Umbilical cord (tissue), 2 donors: ENCODE data around the gene REXO1. TPM values are rescaled to one million over a fixed set of nuclear protein-coding genes. Genes with fewer than 3 reads are reported as not detected.

ENCODE experiments used
- DNase-seq: peaks from one replicate; pipeline ENCODE4 v3.0.0-alpha.2; 2015; ENCODE audit warnings: low spot score
- total RNA-seq: library from RNA; depleted of rRNA; stranded (reverse); fragments of >200 nt; gene quantifications from one replicate; pipeline ENCODE4 v1.2.3, GENCODE V29; 2014; ENCODE audit warnings: low replicate concordance; ENCODE audit not compliant: insufficient read depth

The REXO1 gene
- total RNA-seq, 1 donor from 2014 or later, result 3.1 TPM

GRCh38 chr19:1767464-1767933 lies 80.8 kb downstream of the REXO1 start:
- DNase-seq, result peak; percentile 38

GRCh38 chr19:1766800-1767352 lies 81.4 kb downstream of the REXO1 start:
- DNase-seq, result no peak

- no peak for DNase-seq
These were observed 82.1 kb downstream of the REXO1 start for GRCh38 chr19:1765904-1766799.

Other genes with a start within 250 kb of the REXO1 start
- gene UQCR11, start 243.0 kb downstream of the REXO1 start, total RNA-seq, result 86.2 TPM
- gene TCF3, start 195.9 kb downstream of the REXO1 start, total RNA-seq, result 18.5 TPM
- 0.48 TPM for gene ONECUT3, start 95.0 kb downstream of the REXO1 start, total RNA-seq
- gene ATP8B3, start 36.2 kb downstream of the REXO1 start, total RNA-seq, result 1.9 TPM
- 0.96 TPM for gene KLF16, start 15.1 kb upstream of the REXO1 start, total RNA-seq
- 86.4 TPM for gene ABHD17A, start 37.0 kb upstream of the REXO1 start, total RNA-seq
- 7.5 TPM for gene ADAT3, start 56.9 kb upstream of the REXO1 start, total RNA-seq
- 16.4 TPM for gene SCAMP4, start 56.9 kb upstream of the REXO1 start, total RNA-seq
- 51.0 TPM for gene CSNK1G2, start 92.7 kb upstream of the REXO1 start, total RNA-seq
- 31.8 TPM for gene BTBD2, start 167.2 kb upstream of the REXO1 start, total RNA-seq
- gene MKNK2, start 202.8 kb upstream of the REXO1 start, total RNA-seq, result 17.8 TPM
- 7.7 TPM for gene MOB3A, start 247.8 kb upstream of the REXO1 start, total RNA-seq
- gene IZUMO4, start 248.4 kb upstream of the REXO1 start, total RNA-seq, result 1.2 TPM